ENCODE results near the gene IL31.

DNA sequence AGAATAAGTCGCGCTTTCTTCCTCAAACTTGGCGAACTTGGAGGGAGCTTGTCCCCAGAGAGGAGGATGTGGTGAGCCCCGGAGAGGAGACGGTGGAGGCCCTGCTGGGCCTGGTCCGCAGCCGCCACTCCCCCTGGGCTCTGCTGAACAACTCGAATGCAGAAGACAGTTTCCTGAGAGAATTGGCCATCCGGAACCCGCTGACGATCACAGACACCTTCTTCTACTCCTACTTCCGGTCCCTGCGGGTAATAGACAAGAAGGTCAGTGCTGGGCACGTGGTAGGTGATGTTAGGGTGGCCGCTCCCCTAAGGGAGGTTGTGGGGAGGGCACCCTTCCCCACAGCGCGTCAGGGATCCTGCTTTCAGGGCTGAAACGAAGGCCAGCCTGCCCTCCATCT lies 10.5 kb upstream of the IL31 start:
- TF ChIP-seq POLR2AphosphoS5 (IDR thresholded peaks at IDR 0.05; ENCODE audit: low read depth, low read length): no peak
- no peak for TF ChIP-seq SIN3A (IDR thresholded peaks at IDR 0.05; ENCODE audit: borderline replicate concordance, insufficient read depth, low read depth, low read length)
- TF ChIP-seq, protein P1, sequence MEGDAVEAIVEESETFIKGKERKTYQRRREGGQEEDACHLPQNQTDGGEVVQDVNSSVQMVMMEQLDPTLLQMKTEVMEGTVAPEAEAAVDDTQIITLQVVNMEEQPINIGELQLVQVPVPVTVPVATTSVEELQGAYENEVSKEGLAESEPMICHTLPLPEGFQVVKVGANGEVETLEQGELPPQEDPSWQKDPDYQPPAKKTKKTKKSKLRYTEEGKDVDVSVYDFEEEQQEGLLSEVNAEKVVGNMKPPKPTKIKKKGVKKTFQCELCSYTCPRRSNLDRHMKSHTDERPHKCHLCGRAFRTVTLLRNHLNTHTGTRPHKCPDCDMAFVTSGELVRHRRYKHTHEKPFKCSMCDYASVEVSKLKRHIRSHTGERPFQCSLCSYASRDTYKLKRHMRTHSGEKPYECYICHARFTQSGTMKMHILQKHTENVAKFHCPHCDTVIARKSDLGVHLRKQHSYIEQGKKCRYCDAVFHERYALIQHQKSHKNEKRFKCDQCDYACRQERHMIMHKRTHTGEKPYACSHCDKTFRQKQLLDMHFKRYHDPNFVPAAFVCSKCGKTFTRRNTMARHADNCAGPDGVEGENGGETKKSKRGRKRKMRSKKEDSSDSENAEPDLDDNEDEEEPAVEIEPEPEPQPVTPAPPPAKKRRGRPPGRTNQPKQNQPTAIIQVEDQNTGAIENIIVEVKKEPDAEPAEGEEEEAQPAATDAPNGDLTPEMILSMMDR (IDR thresholded peaks at IDR 0.05): no peak
- TF ChIP-seq, protein P2, sequence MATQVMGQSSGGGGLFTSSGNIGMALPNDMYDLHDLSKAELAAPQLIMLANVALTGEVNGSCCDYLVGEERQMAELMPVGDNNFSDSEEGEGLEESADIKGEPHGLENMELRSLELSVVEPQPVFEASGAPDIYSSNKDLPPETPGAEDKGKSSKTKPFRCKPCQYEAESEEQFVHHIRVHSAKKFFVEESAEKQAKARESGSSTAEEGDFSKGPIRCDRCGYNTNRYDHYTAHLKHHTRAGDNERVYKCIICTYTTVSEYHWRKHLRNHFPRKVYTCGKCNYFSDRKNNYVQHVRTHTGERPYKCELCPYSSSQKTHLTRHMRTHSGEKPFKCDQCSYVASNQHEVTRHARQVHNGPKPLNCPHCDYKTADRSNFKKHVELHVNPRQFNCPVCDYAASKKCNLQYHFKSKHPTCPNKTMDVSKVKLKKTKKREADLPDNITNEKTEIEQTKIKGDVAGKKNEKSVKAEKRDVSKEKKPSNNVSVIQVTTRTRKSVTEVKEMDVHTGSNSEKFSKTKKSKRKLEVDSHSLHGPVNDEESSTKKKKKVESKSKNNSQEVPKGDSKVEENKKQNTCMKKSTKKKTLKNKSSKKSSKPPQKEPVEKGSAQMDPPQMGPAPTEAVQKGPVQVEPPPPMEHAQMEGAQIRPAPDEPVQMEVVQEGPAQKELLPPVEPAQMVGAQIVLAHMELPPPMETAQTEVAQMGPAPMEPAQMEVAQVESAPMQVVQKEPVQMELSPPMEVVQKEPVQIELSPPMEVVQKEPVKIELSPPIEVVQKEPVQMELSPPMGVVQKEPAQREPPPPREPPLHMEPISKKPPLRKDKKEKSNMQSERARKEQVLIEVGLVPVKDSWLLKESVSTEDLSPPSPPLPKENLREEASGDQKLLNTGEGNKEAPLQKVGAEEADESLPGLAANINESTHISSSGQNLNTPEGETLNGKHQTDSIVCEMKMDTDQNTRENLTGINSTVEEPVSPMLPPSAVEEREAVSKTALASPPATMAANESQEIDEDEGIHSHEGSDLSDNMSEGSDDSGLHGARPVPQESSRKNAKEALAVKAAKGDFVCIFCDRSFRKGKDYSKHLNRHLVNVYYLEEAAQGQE (IDR thresholded peaks at IDR 0.05; ENCODE audit: insufficient read depth in 1 of 2, low read depth in 2 of 2, low read length in 1 of 2): no peak
- TF ChIP-seq TCF7L2 (IDR thresholded peaks at IDR 0.05; ENCODE audit: low read depth, low read length): no peak
